ENCODE measurements around the gene ATF7IP2. TPM values are rescaled to one million over a fixed set of nuclear protein-coding genes. Genes with fewer than 3 reads are reported as not detected.
"Not testable (repeated sequence)": the region's sequence is repeated elsewhere in the genome, so short reads cannot be mapped to it uniquely, and the experiment has no call there.

The ATF7IP2 gene
- total RNA-seq, 1 donor from 2014 or later = 12.3 TPM

GRCh38 chr16:10419701-10420100, 33.8 kb downstream of the ATF7IP2 start:
- no peak overlapping the region for H3K27ac ChIP-seq
- H3K4me3 ChIP-seq = no peak overlapping the region
- H3K9me3 ChIP-seq = peaks cover 15% of the 10 kb centered on the region
- ATAC-seq (no peak), DNase-seq (no peak)
- intact Hi-C loops (cut with DNase I) = no loop called here
- no peaks in the 10 kb centered on the region for H3K27me3 ChIP-seq
- H3K36me3 ChIP-seq = no peaks in the 10 kb centered on the region
- no peak for TF ChIP-seq CTCF (IDR thresholded peaks at IDR 0.05)
- H3K4me1 ChIP-seq = no peaks in the 10 kb centered on the region

GRCh38 chr16:10421596-10421995, 35.7 kb downstream of the ATF7IP2 start:
- Histone ChIP-seq H3K9me3 (peaks cover 15% of the 10 kb centered on the region), H3K4me1 (no peaks in the 10 kb centered on the region), H3K36me3 (no peaks in the 10 kb centered on the region), H3K4me3 (no peak overlapping the region), H3K27ac (no peak overlapping the region), H3K27me3 (no peaks in the 10 kb centered on the region)
- ATAC-seq = no peak
- intact Hi-C loops (cut with DNase I) = no loop called here
- no peak for DNase-seq
- no peak for TF ChIP-seq CTCF (IDR thresholded peaks at IDR 0.05)

GRCh38 chr16:10428433-10429168, 42.7 kb downstream of the ATF7IP2 start:
- H3K36me3 ChIP-seq = peaks cover 12% of the 10 kb centered on the region
- intact Hi-C loops (cut with DNase I) = no loop called here
- no peaks in the 10 kb centered on the region for H3K27me3 ChIP-seq
- H3K4me1 ChIP-seq = no peaks in the 10 kb centered on the region
- no peak for TF ChIP-seq CTCF (IDR thresholded peaks at IDR 0.05)
- H3K9me3 ChIP-seq = no peaks in the 10 kb centered on the region
- no peak for DNase-seq
- H3K4me3 ChIP-seq = no peak overlapping the region
- H3K27ac ChIP-seq = no peak overlapping the region
- no peak for ATAC-seq

GRCh38 chr16:10429299-10429969, 43.6 kb downstream of the ATF7IP2 start:
- intact Hi-C loops (cut with DNase I); H3K27me3 ChIP-seq; H3K9me3 ChIP-seq; H3K4me3 ChIP-seq; H3K4me1 ChIP-seq; DNase-seq; ATAC-seq; H3K27ac ChIP-seq: not testable (repeated sequence)
- H3K36me3 ChIP-seq = peaks cover 12% of the 10 kb centered on the region

GRCh38 chr16:10441726-10442125, 55.9 kb downstream of the ATF7IP2 start:
- peaks cover 28% of the 10 kb centered on the region for H3K9me3 ChIP-seq
- H3K36me3 ChIP-seq = peaks cover 15% of the 10 kb centered on the region
- ATAC-seq = no peak

More at GRCh38 chr16:10441726-10442125, 55.9 kb downstream of the ATF7IP2 start:
- no peaks in the 10 kb centered on the region for H3K27me3 ChIP-seq
- no peaks in the 10 kb centered on the region for H3K4me1 ChIP-seq
- TF ChIP-seq CTCF (IDR thresholded peaks at IDR 0.05) = no peak
- H3K4me3 ChIP-seq = no peak overlapping the region
- no peak overlapping the region for H3K27ac ChIP-seq
- DNase-seq = no peak
- intact Hi-C loops (cut with DNase I) = no loop called here

All from upper lobe of right lung (tissue), 1 donor.